Choroid plexus epithelial cell (primary cell): ENCODE results near the gene HSPBAP1.
"Not testable (repeated sequence)": the region's sequence is repeated elsewhere in the genome, so short reads cannot be mapped to it uniquely, and the experiment has no call there.

Source experiments
- DNase-seq: peaks from one replicate; pipeline ENCODE4 v3.0.0-alpha.2; 2010; ENCODE audit warnings: low read depth
- H3K4me3 ChIP-seq: 2 replicates; pipeline ENCODE4 v1.5.1; 2011; ENCODE audit warnings: low read depth, mild to moderate bottlenecking, control low read depth, low read length, moderate library complexity
- TF ChIP-seq, protein P1 (sequence below): conservative IDR thresholded peaks from 2 replicates; pipeline ENCODE4 v1.5.1; 2011; ENCODE audit warnings: low read depth, mild to moderate bottlenecking, control low read depth, inconsistent platforms, low read length, moderate library complexity

HSPBAP1 gene

DNA sequence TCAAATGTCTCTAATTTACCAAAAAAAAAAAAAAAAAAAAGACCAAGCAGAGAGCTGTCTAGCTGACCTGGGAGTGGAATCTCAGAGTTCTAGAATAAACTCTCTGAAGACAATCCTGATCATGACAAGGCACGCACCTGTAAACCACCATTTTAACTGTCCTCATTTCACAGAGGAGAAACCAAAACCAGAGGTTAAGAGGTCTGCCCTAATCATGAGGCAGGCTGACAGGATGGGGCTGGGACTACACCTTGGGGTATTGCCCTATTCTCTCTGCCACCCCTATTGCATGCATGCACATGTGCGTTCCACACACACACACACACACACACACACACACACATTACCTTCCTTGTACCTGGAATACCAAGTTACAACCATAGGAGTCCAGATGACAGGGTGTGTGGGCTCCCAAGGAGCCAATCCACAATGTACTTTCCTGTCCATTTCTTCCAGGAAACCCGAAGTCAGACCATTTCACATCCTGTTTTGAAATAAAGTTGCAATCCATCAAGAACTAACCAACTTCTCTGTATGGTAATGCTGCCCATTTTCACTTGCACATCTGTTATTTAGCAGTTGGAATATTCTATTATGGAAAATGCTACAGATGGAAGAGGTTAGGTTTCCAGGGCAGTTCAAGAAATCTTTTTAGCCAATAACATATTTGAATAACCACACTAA is 34.6 kb downstream of the HSPBAP1 start:
- TF ChIP-seq, protein P1, sequence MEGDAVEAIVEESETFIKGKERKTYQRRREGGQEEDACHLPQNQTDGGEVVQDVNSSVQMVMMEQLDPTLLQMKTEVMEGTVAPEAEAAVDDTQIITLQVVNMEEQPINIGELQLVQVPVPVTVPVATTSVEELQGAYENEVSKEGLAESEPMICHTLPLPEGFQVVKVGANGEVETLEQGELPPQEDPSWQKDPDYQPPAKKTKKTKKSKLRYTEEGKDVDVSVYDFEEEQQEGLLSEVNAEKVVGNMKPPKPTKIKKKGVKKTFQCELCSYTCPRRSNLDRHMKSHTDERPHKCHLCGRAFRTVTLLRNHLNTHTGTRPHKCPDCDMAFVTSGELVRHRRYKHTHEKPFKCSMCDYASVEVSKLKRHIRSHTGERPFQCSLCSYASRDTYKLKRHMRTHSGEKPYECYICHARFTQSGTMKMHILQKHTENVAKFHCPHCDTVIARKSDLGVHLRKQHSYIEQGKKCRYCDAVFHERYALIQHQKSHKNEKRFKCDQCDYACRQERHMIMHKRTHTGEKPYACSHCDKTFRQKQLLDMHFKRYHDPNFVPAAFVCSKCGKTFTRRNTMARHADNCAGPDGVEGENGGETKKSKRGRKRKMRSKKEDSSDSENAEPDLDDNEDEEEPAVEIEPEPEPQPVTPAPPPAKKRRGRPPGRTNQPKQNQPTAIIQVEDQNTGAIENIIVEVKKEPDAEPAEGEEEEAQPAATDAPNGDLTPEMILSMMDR, result no peak
- DNase-seq, result peak; percentile 15
- H3K4me3 ChIP-seq, result no peak overlapping the region

DNA sequence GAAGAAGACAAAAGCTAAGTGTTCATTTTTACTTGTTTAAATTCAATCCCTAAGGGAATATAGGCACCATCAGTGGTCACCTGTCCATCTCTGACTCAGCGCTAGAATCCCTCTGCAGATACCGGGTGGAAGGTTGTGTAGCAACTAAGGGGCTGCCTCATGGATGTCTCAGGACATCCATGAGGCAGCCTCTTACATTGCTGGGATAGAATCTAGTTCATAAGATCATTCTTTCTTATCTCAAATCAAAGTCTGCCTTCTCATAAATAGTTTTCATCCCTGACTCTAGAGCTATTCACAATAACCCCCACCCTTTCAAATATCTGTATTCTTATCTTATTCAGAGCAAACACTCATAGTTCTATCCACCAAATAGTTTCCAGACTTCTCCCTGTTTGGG is 38.1 kb downstream of the HSPBAP1 start:
- no peak overlapping the region for H3K4me3 ChIP-seq
- no peak for DNase-seq
- TF ChIP-seq, protein P1, result no peak

DNA sequence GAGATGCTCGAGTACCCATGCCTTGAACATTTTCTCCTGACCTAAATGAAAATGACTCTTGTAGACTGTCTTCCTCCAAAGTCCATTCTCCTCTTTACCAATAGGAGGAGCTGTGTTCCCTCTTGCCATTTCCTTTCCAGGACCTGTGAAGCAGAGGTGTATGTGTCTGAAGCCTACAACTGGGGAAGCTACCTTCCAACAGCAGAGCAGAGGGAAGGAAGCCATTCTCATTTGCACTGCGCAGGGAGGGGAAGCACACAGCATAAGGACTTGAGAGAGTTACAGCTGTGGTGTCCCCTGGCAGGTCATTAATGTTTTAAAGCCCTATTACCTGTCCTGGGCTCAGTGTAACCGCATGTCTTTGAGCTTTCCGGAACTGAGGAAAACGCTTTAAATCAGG is 38.7 kb downstream of the HSPBAP1 start:
- peak; percentile 80 for DNase-seq
- H3K4me3 ChIP-seq, result no peak overlapping the region
- TF ChIP-seq, protein P1, result peak; percentile 94

DNA sequence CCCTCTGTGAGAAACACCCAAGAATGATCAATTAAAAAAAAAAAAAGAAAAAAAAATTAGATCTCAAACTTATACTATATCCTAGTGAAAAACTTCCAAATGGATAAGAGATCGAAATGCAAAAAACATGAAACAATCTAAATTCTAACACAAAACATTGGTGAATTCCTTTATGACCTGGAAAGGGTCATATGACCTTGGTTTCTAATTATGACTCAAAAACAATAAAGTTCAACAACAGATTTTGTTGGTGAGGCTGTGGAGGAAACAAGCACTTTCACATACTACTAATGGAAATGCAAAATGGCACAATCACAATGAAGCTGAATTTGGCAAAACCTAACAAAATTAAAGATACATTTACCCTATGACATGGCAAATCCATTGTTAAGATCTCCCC is 45.3 kb downstream of the HSPBAP1 start:
- no peak overlapping the region for H3K4me3 ChIP-seq
- TF ChIP-seq, protein P1, result no peak
- DNase-seq, result no peak

DNA sequence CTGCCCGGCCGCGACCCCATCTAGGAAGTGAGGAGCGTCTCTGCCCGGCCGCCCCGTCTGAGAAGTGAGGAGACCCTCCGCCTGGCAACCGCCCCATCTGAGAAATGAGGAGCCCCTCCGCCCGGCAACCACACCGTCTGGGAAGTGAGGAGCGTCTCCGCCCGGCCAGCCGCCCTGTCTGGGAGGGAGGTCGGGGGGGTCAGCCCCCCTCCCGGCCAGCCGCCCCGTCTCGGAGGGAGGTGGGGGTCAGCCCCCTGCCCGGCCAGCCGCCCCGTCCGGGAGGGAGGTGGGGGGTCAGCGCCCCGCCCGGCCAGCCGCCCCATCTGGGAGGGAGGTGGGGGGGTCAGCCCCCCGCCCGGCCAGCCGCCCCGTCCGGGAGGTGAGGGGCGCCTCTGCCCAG is 46.3 kb downstream of the HSPBAP1 start:
- not testable (repeated sequence) for H3K4me3 ChIP-seq, DNase-seq

DNA sequence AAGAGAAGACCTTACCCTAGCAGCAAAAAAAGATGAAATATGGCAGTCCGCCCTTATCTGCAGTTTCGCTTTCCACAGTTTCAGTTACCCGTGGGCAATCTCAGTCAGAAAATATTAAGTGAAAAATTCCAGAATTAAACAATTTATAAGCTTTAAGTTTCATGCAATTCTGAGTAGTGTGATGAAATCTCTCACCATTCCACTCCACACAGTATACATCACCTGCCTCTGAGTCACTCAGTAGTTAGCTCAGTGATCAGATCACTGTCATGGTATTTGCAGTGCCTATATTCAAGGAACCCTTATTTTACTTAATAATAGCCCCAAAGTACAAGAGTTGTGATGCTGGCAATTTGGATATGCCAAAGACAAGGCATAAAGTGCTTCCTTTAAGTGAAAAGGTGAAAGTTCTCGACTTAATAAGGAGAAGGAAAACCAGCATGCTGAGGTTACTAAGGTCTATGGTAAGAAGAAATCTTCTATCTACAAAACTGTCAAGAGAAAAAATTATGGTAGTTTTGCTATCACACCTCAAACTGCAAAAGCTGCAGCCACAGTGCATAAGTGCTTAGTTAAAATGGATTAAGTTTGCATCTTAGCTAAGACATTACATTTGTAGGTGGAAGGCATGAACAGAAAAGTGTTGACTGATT is 48.1 kb downstream of the HSPBAP1 start:
- DNase-seq, result peak; percentile 91
- H3K4me3 ChIP-seq, result no peak overlapping the region
- TF ChIP-seq, protein P1, result no peak

DNA sequence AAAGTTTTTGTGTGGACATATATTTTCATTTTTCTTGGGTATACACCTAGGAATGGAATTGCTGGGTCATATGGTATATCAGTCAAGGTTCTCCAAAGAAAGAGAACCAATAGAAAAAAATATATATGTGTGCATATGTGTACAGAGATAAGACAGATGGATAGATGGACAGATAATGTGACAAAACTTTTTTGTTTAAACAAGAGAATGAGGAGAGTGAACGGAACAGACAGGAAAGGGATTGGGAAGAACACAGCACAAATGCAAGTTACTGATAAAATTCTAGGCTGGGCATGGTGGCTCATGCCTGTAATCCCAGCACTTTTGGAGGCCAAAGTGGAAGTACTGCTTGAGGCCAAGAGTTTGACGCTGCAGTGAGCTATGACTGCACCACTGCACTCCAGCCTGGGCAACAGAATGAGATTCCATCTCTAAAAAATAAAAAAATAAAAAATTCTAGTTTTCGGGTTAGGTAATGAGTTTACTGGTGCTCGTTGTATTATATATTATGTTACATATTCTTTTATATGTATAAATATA is 50.0 kb downstream of the HSPBAP1 start:
- no peak overlapping the region for H3K4me3 ChIP-seq
- no peak for DNase-seq
- TF ChIP-seq, protein P1, result no peak
